Stimulated activated CD8-positive, alpha-beta memory T cell treated with anti-CD3 and anti-CD28 coated beads, Interleukin-7, amount 100 ng/mL, for 24 hours (primary cell): ENCODE results near the gene TRIO.
"Not testable (repeated sequence)": the region's sequence is repeated elsewhere in the genome, so short reads cannot be mapped to it uniquely, and the experiment has no call there.

ENCODE experiments used
- DNase-seq: peaks from one replicate; pipeline ENCODE4 v3.0.0-alpha.2; 2020; ENCODE audit warnings: low read depth

TRIO gene

GRCh38 chr5:14415024-14415697 is 272.0 kb downstream of the TRIO start:
- no peak for DNase-seq

GRCh38 chr5:14415698-14416074 is 272.5 kb downstream of the TRIO start:
- DNase-seq = no peak

GRCh38 chr5:14416621-14417275 is 273.6 kb downstream of the TRIO start:
- no peak for DNase-seq

- DNase-seq = no peak
Observed at GRCh38 chr5:14417276-14417730, 274.2 kb downstream of the TRIO start.

GRCh38 chr5:14417792-14418765 is 274.9 kb downstream of the TRIO start:
- DNase-seq = no peak

- no peak for DNase-seq
Observed at GRCh38 chr5:14419686-14420085, 276.5 kb downstream of the TRIO start.

- no peak for DNase-seq
Observed at GRCh38 chr5:14420101-14420811, 277.1 kb downstream of the TRIO start.

GRCh38 chr5:14421851-14422250 is 278.7 kb downstream of the TRIO start:
- DNase-seq = no peak

- no peak for DNase-seq
Observed at GRCh38 chr5:14424011-14424685, 281.0 kb downstream of the TRIO start.

- DNase-seq = no peak
Observed at GRCh38 chr5:14425559-14425958, 282.4 kb downstream of the TRIO start.

- no peak for DNase-seq
Observed at GRCh38 chr5:14426521-14426920, 283.4 kb downstream of the TRIO start.

- no peak for DNase-seq
Observed at GRCh38 chr5:14428302-14429081, 285.4 kb downstream of the TRIO start.

- no peak for DNase-seq
Observed at GRCh38 chr5:14429101-14430050, 286.2 kb downstream of the TRIO start.

- no peak for DNase-seq
Observed at GRCh38 chr5:14431534-14431933, 288.4 kb downstream of the TRIO start.

GRCh38 chr5:14432931-14433589 is 289.9 kb downstream of the TRIO start:
- no peak for DNase-seq

- no peak for DNase-seq
Observed at GRCh38 chr5:14435481-14435880, 292.3 kb downstream of the TRIO start.

GRCh38 chr5:14436122-14436521 is 293.0 kb downstream of the TRIO start:
- DNase-seq = not testable (repeated sequence)

GRCh38 chr5:14436801-14437542 is 293.8 kb downstream of the TRIO start:
- DNase-seq = no peak
